GM12878 (cell line): ENCODE data around the gene SYNRG. TPM values are rescaled to one million over a fixed set of nuclear protein-coding genes. Genes with fewer than 3 reads are reported as not detected.

Source experiments
- DPF2 ChIP-seq: fragments of 450-650 bp; IDR thresholded peaks from 2 replicates; pipeline ENCODE4 v1.6.1; 2017; ENCODE audit warnings: mild to moderate bottlenecking
- EP300 ChIP-seq, 2 experiments: fragments of 150-350 bp in 1 of 2; IDR thresholded peaks; 2 replicates each; pipeline ENCODE4 v1.6.1; 2011 to 2012; ENCODE audit warnings: low read depth in 2 of 2, low read length in 2 of 2, borderline replicate concordance in 1 of 2, improper control_type of control experiment in 1 of 2, inconsistent platforms in 1 of 2; ENCODE audit not compliant: control insufficient read depth in 1 of 2
- ESRRA ChIP-seq: IDR thresholded peaks from 2 replicates; pipeline ENCODE4 v1.6.1; 2012; ENCODE audit warnings: mild to moderate bottlenecking, low read length, improper control_type of control experiment
- MXI1 ChIP-seq: fragments of 150-350 bp; IDR thresholded peaks from 2 replicates; pipeline ENCODE4 v1.6.1; 2011; ENCODE audit warnings: low read depth, mild to moderate bottlenecking, inconsistent platforms, low read length, improper control_type of control experiment
- MYB ChIP-seq: fragments of 150-350 bp; IDR thresholded peaks from 2 replicates; pipeline ENCODE4 v1.6.1; 2014; ENCODE audit warnings: mild to moderate bottlenecking, low read depth, low read length, borderline replicate concordance
- NFXL1 ChIP-seq: fragments of 450-650 bp; IDR thresholded peaks from 2 replicates; pipeline ENCODE4 v1.6.1; 2017; ENCODE audit warnings: antibody characterized with exemption, mild to moderate bottlenecking, borderline replicate concordance
- RAD51 ChIP-seq: fragments of 450-650 bp; IDR thresholded peaks from 2 replicates; pipeline ENCODE4 v1.6.1; 2016; ENCODE audit warnings: moderate library complexity, mild to moderate bottlenecking, inconsistent platforms
- RB1 ChIP-seq: fragments of 450-650 bp; formaldehyde crosslinking; IDR thresholded peaks from 2 replicates; pipeline ENCODE4 v1.6.1; 2017; ENCODE audit warnings: mild to moderate bottlenecking, borderline replicate concordance
- SIN3A ChIP-seq: IDR thresholded peaks from 2 replicates; pipeline ENCODE4 v1.6.1; 2012; ENCODE audit warnings: low read depth, low read length, improper control_type of control experiment
- SMAD5 ChIP-seq: IDR thresholded peaks from 2 replicates; pipeline ENCODE4 v1.6.1; 2016; ENCODE audit warnings: antibody characterized with exemption, low read depth
- ZBTB40 ChIP-seq: fragments of 450-650 bp; IDR thresholded peaks from 2 replicates; pipeline ENCODE4 v1.6.1; 2016; ENCODE audit warnings: mild to moderate bottlenecking, moderate library complexity, borderline replicate concordance
- ZNF217 ChIP-seq: fragments of 450-650 bp; IDR thresholded peaks from 2 replicates; pipeline ENCODE4 v1.6.1; 2017; ENCODE audit warnings: antibody characterized with exemption, mild to moderate bottlenecking
- ZZZ3 ChIP-seq: IDR thresholded peaks from 2 replicates; pipeline ENCODE4 v1.6.1; 2011; ENCODE audit warnings: low read depth; ENCODE audit not compliant: control insufficient read depth, insufficient read length
- polyA plus RNA-seq, 11 experiments: library from polyadenylated mRNA; depleted of rRNA in 4 of 11; unstranded in 6 of 11; stranded (reverse) in 5 of 11; fragments of >200 nt; fragmentation: Nextera tagmentation in 4 of 11; fragmentation: Illumina TruSeq in 1 of 11; extraction: Ambion mirVana in 4 of 11; extraction: Trizol in 1 of 11; gene quantifications; 1 replicate in 1 of 11; 2 replicates in 10 of 11; pipeline versions ENCODE4 v1.2.1 to v1.2.3, GENCODE V29; 2011 to 2016; ENCODE audit warnings: inconsistent platforms in 2 of 11, missing spikeins in 2 of 11, low read depth in 1 of 11
- total RNA-seq, 4 experiments: library from RNA; depleted of rRNA in 3 of 4; stranded (reverse); fragments of >200 nt in 3 of 4; fragmentation: Illumina TruSeq in 1 of 4; extraction: Trizol in 1 of 4; gene quantifications; 2 replicates each; pipeline versions ENCODE4 v1.2.1 to v1.2.3, GENCODE V29; 2013 to 2021
- TF ChIP-seq, protein P1 (sequence below): IDR thresholded peaks from 2 replicates; pipeline ENCODE4 v1.6.1; 2011; ENCODE audit warnings: mild to moderate bottlenecking, low read depth, low read length, moderate library complexity; ENCODE audit not compliant: insufficient replicate concordance

The SYNRG gene
- total and polyA plus RNA-seq, 10 of the 15 experiments (the other 5 are each of a cell fraction or from before 2014, with no cell fraction given) = 5.2 to 40.4 (median 26.7) TPM

DNA sequence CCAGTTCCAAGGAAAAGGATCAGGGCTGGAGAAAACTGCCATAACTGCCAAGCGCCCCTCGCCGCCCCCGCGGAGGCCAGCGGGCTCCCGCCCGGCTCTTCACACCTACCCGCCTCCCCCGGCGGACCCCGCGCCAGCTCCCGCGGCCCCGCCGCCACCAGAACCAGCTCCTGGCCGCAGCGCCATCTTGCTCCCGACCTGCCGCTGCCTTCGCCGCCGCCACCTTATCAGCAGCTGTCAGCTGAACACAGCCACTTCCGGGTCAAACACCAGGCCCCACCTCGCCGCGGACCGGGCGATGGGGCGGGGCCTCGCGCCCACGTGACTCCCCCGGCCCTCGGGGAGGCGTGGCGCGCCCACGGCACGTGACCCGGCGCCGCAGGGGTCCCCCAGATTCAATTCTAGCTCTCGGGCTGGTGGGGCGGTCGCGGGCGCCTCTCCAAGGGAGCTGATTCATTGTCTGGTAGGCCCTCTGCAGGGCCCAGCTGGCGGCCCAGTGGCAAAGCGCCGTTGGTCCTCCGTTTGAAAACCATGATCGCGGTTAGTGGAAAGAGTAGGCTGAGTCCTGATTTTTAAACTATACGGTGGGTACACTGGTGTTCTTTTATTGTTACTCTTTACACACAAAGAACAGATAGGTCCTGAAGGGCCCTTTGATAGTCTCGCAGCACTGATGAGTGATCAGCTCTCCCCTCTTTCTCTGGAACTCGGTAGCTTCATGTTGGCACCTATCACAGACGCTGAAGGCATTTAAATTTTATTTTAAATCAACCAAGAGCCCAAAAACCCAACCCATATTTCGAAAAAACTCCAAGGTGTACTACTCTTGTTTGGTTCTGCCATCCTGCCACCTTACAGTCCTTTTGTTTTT, at the start of gene SYNRG (continued):
- TF ChIP-seq RAD51 (peak; percentile 96), ZBTB40 (no peak), MXI1 (no peak), SIN3A (peak; percentile 84), ESRRA (no peak), MYB (peak; percentile 13; the same call in 1 of the 2 replicates), SMAD5 (peak; percentile 71; the same call in 1 of the 2 replicates), ZNF217 (no peak), NFXL1 (no peak), EP300 (IDR thresholded peaks at IDR 0.05; ENCODE audit: borderline replicate concordance in 1 of 2, control insufficient read depth in 1 of 2, low read depth in 2 of 2, low read length in 2 of 2) (0 out of 4 replicates have a peak, but pooled peaks of 1 of the 2 experiments have one; percentile 9), DPF2 (peak; percentile 78), ZZZ3 (no peak), RB1 (no peak)
- TF ChIP-seq, protein P1, sequence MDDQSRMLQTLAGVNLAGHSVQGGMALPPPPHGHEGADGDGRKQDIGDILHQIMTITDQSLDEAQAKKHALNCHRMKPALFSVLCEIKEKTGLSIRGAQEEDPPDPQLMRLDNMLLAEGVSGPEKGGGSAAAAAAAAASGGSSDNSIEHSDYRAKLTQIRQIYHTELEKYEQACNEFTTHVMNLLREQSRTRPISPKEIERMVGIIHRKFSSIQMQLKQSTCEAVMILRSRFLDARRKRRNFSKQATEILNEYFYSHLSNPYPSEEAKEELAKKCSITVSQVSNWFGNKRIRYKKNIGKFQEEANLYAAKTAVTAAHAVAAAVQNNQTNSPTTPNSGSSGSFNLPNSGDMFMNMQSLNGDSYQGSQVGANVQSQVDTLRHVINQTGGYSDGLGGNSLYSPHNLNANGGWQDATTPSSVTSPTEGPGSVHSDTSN = peak; percentile 73
- TF ChIP-seq, all 136 proteins: peak for 63
